Renal cortical epithelial cell (primary cell): ENCODE measurements around the gene LIFR. TPM values are rescaled to one million over a fixed set of nuclear protein-coding genes. Genes with fewer than 3 reads are reported as not detected.
A peak's percentile ranks its signal among the peaks of the same experiment; 100 is the strongest.

Source experiments
- DNase-seq: peaks from one replicate; pipeline ENCODE4 v3.0.0-alpha.2; 2011; ENCODE audit warnings: low read depth
- total RNA-seq: library from RNA; depleted of rRNA; stranded (reverse); fragments of >200 nt; gene quantifications from 2 replicates; pipeline ENCODE4 v1.2.3, GENCODE V29; 2014

The LIFR gene
- total RNA-seq, 1 donor from 2014 or later, result 45.7 TPM

GRCh38 chr5:38466424-38467189 lies 89.8 kb downstream of the LIFR start:
- DNase-seq, result peak; percentile 44

DNA sequence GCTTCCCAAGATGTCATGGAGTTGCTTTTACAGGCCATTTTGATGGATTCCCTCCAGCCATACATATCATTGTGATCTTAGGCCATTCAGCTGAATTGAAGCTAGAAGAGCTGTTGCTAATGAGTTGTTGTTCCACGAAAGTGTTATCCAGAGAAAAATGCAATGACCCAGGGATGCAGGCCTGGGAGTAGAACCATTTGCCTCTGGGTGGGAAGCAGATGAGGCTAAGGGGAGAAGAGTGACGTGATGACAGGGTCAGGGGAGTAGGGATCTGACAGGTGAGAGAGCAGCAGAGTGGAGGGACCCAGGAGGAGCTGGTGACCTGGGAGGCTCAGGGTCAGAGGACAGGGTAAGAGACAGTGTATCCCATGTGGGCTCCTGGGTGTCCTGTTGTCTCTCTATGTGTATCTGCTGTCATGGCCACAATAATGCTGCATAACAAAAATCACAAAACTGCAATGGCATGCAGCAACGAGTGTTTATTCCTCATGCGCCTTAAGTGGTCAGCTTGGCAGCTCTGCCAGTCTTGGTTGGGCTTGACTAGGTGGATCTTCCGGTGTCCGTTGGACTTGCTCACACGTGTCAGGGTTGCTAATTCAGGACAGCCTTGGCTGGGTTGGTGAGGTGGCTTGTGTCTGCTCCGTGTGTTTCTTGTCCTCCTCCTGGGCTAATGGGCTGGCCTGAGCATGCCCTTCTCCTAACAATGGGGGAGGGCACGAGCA lies 90.6 kb downstream of the LIFR start:
- DNase-seq, result no peak

- no peak for DNase-seq
Measured at GRCh38 chr5:38465061-38465460, 91.4 kb downstream of the LIFR start.

- peak; percentile 97 for DNase-seq
Measured at GRCh38 chr5:38463634-38464521, 92.6 kb downstream of the LIFR start.

DNA sequence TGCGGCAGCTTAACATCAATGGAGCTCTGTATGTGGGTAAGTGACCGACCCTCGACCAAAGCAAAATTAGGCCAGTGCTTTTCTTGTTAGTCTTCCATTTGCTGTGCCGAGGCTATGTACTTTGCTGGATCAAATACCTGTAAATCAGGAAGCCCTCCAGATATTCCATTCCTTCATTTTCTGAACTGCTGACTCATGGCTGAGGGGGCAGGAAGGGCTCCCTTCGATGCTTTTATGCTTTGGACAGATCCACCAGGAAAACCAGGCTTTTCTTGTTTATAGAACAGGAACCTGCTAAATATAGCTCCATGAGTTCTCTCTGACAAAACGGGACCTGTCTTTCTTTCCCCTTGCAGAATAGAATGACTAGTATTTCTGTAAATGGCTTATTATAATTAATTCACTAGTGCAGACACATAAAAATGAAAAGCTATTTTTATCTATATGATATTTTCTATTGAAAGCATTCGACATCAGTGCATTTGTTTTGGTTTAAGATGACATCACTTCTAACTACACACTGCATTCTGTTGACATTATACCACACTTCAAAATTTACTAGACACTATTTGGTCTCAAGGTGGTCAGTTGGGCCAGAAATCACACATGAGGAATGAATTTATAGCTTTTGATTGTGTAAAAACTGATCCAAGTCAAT lies 93.3 kb downstream of the LIFR start:
- peak; percentile 66 for DNase-seq

- DNase-seq, result no peak
Measured at GRCh38 chr5:38458174-38458573, 98.3 kb downstream of the LIFR start.

DNA sequence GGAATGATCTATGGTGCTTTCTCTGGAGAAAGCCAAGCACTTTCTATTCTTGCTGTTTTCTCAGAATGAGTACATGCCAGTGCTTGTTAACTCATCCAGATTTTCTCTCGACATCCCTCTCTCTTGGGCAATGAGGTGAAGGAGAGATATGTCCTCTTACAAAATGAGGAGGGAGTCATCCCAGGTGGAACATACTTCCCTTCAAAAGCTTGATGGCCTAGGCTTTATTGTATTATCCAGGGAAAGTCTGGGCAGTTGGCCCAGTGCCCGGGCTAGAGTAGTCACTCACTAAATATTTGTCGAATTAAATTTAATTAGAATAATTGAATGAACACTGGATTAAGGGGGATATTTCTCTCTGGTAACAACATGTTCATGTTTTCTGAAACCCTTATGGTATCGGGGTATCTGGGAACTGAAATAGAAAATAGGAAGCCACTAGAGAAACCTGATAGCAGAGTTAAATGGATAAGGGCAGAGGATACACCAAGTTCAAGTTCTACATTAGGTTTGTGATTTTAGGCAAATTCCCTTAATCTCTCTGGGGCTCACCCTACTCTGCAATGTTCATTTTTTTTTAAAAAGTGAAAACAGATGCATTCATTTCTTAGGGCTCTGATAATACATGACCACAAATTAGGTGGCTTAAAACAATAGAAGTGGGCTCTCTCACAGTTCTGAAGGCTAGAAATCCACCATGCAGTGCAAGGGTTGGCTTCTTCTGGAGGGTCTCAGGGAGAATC lies 99.6 kb downstream of the LIFR start:
- peak; percentile 35 for DNase-seq

GRCh38 chr5:38455796-38456330 lies 100.6 kb downstream of the LIFR start:
- DNase-seq, result peak; percentile 83

GRCh38 chr5:38453921-38454320 lies 102.5 kb downstream of the LIFR start:
- DNase-seq, result no peak

DNA sequence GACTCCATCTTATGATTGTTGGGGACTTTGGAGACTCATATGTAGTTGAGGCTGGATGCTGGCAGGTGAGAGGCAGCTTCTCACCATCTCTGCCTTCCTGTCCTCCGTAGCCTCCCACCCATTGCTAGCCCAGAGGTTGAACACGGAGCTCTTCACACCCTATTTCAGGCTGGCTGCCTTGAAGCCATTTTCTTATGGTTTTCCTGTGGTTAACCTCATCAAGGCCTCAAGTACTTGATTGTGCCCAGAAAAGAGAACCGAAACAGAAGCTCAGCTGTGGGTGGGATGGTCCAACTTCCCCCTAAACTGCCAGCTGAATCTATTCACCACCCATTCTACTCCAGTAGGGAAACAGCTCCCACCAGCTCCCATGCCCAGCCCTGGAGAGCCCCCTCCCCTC lies 102.9 kb downstream of the LIFR start:
- DNase-seq, result no peak

DNA sequence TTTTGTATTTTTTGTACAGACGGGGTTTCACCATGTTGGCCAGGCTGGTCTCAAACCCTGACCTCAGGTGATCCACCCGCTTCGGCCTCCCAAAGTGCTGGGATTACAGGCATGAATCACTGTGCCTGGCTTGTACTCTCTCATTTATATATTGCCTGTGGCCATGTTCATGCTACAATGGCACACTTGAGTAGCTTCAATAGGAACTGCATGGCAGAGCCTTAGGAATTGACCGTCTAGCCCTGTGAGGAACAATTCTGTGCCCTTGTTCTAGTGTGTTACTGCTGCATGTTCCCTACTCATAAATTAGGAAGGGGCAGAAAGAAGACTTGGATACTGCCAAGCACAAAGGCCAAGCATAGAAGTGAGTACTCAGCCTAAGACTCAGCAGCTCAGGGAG lies 104.2 kb downstream of the LIFR start:
- peak; percentile 90 for DNase-seq

GRCh38 chr5:38451074-38451725 lies 105.2 kb downstream of the LIFR start:
- no peak for DNase-seq

DNA sequence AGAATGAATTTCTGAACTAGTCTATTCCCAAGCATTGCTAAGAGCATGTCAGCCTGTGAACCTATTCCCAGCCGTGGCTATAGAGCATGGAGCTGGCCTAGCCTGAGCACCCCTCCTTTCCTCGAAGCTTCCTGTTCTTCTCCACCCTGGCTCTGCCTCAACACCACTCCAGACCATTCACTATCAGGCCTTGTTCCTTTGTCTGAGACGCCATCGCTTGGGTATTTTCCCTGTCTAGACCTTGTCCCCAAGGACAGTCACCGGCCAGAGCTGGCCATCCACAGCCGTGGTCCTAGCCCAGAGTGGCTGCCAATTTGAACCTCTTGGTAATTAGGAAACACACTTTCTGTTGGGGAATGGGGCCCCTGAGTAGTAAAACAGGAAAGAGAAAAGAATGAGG lies 105.8 kb downstream of the LIFR start:
- DNase-seq, result no peak

GRCh38 chr5:38448568-38449350 lies 107.7 kb downstream of the LIFR start:
- no peak for DNase-seq

GRCh38 chr5:38447786-38448185 lies 108.7 kb downstream of the LIFR start:
- DNase-seq, result no peak

GRCh38 chr5:38447056-38447455 lies 109.4 kb downstream of the LIFR start:
- no peak for DNase-seq

GRCh38 chr5:38446029-38446522 lies 110.4 kb downstream of the LIFR start:
- DNase-seq, result no peak

- DNase-seq, result no peak
Measured at GRCh38 chr5:38445374-38446028, 110.9 kb downstream of the LIFR start.

GRCh38 chr5:38443390-38443789 lies 113.1 kb downstream of the LIFR start:
- no peak for DNase-seq
